HG02943 (cell line): ENCODE results near the gene NDRG2.

ENCODE experiments used
- ATAC-seq: cut with Tn5 transposase; IDR thresholded peaks from one replicate; pipeline ENCODE4 v1.9.1; 2021; ENCODE audit warnings: mild to moderate bottlenecking, low read depth, moderate library complexity; ENCODE audit not compliant: unreplicated experiment

The NDRG2 gene

GRCh38 chr14:21024585-21025370 is at the start of gene NDRG2:
NDRG2 (minus strand) TSS chr14:21025061; CDS start chr14:21023315, 1,746 bp downstream.
- no peak for ATAC-seq

GRCh38 chr14:21073921-21074320 is 49.1 kb upstream of the NDRG2 start:
- ATAC-seq, result no peak

DNA sequence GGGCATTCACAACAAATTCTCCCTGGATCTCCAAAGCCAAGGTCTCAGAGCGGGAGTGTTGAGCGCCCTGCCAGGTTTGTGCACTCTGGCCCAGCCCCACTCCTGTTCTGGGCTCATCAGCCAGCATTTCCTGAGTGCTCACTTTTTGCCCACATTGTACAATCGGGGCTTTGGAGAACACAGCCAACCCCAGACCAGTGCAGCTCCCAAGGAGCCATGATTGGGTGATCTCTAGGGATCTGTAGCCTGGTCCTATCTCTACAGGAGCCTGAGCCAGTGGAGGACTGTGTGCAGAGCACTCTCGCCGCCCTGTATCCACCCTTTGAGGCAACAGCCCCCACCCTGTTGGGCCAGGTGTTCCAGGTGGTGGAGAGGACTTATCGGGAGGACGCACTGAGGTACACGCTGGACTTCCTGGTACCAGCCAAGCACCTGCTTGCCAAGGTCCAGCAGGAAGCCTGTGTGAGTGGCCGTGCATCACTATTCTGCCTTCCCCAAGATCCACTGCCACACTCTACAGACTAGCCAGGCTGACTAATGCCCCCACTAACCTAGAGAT is 48.0 kb upstream of the NDRG2 start:
- ATAC-seq, result no peak

DNA sequence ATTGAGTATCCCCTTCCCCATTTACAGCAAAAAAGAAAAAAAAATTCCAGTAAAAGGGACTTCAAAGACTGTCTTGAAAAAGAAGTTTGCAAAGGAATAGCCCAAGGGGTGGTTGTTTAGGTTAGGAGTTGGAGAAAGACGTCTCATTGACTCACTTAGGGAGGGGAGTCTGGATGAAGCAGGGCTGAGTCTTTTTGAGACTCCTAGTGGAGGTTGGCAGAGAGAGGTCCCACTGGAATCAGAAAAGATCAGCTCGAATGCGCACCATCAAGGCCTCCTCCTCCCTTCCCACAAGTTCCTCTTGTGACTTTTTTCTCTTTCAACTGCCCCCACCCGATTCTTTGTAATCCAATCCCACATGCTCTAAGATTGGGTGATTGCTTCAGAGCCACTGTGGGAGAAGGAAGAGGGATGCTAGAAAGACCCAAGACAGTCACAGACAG is 47.2 kb upstream of the NDRG2 start:
- no peak for ATAC-seq

DNA sequence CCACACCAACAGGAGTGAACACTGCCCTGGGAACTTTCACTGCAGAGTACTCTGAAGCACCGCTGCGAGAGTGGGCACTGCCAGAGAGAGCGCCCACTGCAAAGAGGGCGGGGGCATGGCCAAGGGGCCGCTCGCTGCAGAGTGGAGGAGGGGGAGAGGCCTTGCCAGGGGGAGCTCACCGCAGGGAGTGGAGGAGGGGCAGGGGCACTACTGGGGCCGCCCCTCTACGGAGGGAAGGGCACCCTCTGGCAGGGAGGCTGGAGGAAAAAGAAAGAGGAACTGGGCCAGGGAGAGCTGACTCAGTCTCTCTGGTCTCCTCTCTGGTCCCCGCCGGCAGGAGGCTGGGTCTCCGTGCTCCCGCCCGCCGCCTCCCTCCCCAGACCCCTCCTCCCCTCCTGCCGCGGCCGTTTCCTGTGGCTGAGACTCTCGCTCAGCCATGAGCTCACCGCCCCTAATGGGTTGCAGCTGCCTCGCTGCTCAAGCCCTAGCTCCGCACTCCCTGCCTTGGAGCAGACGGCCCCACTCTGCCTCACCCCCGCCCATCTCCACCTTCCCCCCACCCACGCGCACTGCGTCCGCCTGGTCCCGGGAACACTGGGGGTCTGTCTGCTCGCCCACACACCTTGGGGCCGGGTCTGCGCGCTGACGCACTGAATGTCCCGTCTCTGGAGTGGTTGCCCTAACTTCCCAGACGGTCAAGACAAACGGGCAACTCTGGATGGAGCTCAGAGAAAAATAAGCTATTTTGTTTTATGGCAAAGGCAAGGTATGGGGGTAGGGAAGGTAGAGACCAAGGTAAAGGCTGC is 46.6 kb upstream of the NDRG2 start:
- peak; percentile 58 for ATAC-seq

GRCh38 chr14:21070610-21071224 is 45.9 kb upstream of the NDRG2 start:
- ATAC-seq, result peak; percentile 17

DNA sequence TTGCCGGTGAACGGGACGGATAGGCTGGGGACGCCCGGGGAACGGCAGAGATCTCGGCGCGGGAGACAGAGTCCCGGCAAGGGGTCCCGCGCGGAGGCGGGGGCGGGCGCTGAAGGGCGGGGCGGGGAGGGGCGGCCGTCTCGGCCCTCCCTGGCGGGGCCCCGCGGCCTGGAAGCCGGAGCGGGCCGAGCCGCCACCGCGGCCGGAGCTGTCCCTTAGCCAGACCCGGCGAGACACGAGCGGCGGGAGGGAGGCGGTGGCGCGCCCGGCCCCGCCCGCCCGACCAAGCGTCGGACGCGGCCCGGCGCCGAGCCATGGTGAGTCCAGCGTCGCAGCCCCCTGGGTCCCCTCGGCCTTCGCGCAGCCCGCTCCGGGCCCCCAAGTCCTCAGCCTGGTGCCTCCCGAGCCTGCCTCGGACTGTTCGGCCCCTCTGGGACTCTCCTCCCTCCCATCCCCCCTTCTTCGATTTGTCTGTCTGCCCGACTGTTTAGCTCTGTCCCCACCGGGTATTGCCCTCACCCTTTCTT is 45.3 kb upstream of the NDRG2 start, which contains the start of gene ARHGEF40:
Gene ARHGEF40, plus strand, starts transcription at position 222 of the 527 bp plus-strand sequence. Its CDS starts 93 bp downstream, at position 315.
- ATAC-seq, result no peak

DNA sequence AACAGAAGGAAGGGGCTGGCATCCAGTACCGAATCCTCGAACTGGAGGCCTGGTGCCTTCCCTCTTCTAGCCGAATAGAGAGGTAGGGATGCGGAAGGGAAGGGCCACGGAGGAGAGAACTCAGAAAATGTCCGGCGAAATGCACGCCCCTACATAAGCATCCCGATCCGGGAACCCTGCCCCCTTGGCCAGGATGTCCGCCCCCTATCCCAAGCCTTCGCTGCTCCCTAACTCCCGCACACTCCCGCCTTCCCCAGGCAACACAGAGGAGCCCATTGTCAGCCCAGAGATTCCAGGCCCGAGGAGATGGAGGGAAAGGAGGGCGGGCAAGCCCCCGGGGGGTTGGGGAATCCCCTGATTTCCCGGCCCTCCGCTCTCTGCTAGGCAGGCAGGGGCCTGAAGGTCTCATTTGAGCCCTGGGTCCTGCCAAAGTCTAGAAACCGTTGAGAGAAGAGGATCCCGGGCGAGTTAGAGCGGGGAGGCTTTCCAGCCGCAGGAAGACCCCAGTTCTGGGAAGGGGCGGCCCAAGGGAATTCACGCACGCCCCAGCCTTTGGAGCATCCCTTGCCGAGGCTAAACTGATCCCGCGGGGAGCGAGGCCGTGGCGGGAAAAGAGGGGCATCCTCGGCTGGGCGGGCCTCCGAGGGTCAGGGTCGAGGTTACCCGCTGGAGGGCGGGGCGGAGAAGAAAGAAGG is 44.7 kb upstream of the NDRG2 start:
- no peak for ATAC-seq

- ATAC-seq, result no peak
These were observed 43.9 kb upstream of the NDRG2 start for GRCh38 chr14:21068521-21069387.

DNA sequence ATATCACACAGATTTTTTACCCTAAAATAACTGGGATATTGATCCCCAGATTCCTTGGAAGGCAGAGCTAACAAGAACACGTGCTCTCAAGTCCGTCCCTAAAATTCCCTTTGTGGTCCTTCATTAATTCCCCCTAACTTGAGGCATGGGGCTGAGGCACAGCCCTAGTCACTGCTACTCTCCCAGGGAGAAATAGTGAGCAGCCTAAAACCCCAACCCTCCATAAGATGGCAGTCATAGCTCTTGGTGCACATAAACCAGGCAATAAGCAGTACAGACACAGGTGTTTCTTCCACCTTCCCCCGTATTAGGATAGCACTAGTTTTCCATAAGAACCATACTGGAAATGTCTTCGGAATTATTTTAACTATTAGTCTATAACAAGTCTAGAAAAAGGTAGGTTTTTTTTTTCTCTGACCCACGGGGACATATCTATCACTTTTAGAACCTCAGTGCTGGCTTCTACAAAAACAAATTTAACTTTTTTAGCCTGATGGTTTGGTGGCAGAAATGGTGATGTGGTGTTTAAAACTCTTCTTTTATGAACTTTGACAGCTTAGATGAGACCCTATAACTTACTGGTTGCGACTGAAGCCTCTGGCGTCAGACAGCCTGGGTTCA is 42.1 kb upstream of the NDRG2 start:
- ATAC-seq, result no peak

- no peak for ATAC-seq
These were observed 38.6 kb upstream of the NDRG2 start for GRCh38 chr14:21063479-21063878.

DNA sequence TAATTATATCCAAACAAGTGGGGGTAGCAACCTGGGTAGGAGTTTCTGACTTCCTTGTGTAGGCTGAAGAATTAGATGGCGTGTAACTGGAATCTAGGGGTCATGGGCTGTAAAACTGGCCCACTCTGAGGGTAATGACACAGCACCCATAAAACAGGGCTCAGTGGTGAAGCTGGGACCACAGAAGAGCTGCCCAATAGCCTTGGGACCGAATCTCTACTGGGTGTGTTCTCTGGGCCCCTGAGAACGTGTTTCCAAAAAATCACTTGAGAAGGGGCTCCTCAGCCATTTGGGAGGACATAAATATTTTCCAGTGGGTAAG is 36.4 kb upstream of the NDRG2 start:
- ATAC-seq, result no peak

DNA sequence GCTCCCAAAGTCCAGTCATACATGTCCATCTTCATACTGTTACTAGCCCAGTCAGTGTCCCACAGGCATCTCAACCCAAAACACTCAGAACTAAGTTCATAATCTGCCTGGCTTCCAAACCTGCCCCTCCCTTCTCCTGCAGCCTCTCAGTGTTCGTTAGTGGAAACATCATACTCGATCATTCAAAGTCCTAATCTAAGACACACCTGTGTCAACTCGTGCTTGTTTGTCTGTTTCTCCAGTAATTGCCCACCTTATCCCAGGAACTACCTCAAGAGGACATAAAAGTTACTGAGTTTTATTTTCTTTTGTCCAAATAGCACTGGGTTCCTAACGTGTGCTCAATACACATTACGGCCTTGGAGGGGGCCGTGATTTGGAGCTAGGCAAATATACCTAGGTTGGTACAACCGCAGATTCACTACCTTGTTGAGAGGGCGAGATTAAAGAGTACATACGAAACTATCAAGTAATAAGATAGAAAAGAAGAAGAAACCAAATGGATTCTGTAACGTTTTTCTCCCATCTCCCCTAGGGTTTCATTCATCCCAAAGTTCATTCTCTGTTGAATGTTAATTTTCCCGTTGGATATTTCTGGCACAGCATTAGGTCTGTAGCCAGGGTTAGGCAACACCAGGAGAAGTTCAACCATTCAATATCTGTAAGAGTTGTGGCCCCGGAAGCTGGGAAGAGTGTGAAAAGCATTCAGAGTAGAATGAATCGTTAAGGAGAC is 35.9 kb upstream of the NDRG2 start:
- ATAC-seq, result no peak

DNA sequence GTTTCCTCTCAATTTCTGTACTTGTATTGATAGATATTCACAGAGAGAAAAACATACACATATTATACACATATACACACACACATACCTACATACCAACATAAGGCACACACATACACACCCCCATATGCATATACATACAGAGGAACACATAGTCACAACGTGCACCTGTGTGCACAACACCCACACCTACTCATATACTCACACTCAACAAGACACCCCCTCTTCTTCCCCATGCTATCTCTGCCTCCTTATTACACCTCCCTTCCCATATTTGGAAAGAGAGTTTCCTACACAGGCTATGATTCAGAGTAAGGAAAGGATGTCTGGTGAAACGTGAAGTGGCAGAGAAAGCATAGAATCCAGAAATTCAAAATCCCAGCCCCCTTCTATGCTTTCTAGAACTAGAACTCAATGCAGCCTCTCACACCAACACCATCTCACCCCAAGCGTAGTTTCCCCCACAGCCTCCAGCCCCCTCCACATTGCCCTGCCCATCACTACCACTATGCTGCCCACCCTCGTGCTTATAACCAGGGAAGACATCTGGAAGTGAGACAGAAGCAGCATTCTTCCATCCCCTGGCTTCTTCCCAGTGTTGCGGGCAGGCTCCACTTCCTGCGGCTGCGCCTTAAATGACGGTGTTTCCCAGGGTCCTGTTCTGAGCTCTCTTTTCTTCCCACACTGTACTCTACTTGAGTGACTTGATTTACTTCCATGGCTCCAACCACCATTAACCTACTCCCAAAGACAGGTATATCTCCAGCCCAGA is 35.2 kb upstream of the NDRG2 start:
- no peak for ATAC-seq

DNA sequence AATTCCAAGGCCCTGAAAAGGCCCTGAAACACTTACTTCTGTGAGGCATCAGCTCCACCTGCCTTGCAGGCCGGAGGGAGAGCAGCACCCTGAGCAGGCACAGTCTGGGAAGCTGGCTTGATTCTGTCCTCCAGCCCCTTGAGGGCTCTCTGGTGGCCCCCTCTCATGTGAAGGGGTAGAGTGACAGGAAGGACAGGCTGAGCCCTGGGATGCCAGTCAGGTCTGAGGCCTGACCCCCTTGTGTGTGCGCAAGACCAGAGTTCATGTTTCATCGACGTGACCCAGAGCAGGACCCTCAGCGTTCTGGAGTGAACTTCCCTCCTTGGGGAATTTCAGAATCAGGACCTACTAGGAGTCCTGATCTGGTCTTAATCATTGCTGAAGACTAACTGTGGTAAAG is 34.0 kb upstream of the NDRG2 start:
- no peak for ATAC-seq

- no peak for ATAC-seq
These were observed 33.2 kb upstream of the NDRG2 start, which contains the start of gene RNASE8 for GRCh38 chr14:21057803-21058675. RNASE8 (plus strand) TSS chr14:21057822; CDS start chr14:21057893, 71 bp downstream.
